A204.1 (cell line): Measurements from ENCODE around the gene MRPS24.
"Not testable (repeated sequence)": the region's sequence is repeated elsewhere in the genome, so short reads cannot be mapped to it uniquely, and the experiment has no call there.

ENCODE experiments used
- FAIRE-seq: peaks from 2 replicates; lab custom pipeline; 2012; peaks lifted over from hg19 to GRCh38; lab: Jason Lieb, UNC

The MRPS24 gene

GRCh38 chr7:43869006-43869866, at the start of gene MRPS24:
Gene MRPS24 (minus strand): TSS chr7:43869517. CDS start chr7:43869495, 22 bp downstream.
- no peak for FAIRE-seq

GRCh38 chr7:43915907-43916306, 46.6 kb upstream of the MRPS24 start:
- FAIRE-seq = no peak

GRCh38 chr7:43914795-43915194, 45.5 kb upstream of the MRPS24 start:
- FAIRE-seq = no peak

DNA sequence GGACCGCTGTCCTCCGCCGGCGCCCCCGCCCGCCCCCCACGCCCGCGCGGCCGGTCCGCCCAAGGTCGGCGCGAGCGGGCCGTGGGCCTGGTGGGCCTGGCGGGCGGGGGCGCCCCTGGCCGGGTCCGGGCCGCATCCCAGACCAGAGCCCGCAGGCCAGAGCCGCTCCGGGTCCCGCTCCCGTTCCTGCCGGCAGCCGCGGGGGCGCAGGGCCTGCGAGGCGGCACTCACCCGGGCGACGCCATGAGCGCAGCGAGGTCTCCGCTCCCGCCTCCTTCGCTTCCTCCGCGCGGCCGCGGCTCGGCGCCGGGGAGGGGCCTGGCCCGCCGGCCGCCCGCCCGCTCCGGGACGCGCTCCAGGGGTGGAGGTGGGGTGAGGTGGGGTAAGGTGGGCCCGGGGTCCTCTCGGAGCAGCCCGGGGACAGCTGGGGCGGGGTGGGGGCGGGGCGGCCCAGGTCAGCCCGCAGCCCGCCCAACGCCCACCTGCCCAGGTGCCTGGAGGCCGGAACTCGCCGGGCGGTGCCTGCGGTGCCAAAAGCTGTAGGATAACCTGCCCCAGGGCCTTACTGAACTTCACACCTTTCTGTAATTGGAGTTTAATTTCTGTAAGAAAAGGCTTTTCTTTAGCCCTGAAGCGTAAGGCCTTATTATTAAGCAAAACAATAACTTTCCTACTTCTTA, 37.2 kb upstream of the MRPS24 start, which contains the start of gene URGCP:
URGCP (minus strand) TSS at position 266 of the 680 bp plus-strand sequence; CDS start at position 245, 21 bp downstream.
- no peak for FAIRE-seq

DNA sequence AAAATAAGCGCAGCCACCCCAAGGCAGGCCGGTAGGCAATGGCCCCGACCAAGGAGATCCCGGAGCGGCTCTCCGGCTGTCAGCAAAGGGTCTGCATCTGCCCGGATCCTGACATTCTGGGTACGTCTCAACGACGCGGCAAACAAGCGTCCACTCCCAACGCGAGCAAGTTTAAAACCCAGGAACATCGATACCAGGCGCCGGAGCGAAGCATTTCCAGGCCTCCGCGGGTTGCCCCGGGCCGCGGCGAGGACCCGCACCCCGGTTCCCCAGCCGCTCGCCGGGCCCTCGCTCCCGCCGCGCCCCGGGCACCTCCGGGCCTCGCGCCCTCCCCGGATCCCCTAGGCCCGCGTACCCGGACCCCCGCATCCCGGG, 36.6 kb upstream of the MRPS24 start:
- no peak for FAIRE-seq

DNA sequence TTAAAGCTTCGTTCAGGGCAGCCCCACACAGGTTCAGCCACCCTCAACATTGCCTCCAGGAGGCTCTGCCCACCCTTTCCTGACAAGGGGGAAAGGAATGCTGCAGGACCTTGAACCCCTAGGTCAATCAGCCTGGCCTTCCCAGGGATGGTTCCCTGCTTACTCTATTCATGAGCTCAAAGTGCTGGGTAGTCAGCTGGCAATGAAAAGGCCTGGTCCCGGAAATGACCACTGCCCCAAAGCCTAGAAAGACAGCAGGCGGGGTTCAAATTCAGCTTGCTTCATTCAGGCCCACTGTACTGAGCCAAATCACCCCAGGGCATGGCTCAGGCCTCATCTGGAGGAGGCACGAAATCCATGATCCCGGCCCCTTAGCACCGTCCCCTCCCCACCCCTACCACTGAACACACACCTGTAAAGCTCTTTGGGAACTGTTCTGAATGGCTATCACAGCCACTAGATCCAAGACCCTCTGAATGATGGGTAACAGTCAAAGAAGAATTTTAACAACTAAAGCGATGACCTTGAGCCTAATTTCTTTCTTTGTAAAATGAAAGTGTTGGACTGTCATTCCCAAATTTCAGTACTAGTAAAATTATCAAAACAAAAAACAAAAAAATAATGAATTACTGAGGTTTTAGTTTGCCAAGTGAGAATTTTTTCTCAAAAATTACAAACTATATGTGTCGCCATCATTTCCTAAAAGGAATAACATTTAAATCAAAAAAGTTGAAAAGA, 36.1 kb upstream of the MRPS24 start:
- FAIRE-seq = no peak

- no peak for FAIRE-seq
Measured at GRCh38 chr7:43904533-43905208, 35.4 kb upstream of the MRPS24 start.

GRCh38 chr7:43902542-43903054, 33.3 kb upstream of the MRPS24 start:
- FAIRE-seq = no peak

DNA sequence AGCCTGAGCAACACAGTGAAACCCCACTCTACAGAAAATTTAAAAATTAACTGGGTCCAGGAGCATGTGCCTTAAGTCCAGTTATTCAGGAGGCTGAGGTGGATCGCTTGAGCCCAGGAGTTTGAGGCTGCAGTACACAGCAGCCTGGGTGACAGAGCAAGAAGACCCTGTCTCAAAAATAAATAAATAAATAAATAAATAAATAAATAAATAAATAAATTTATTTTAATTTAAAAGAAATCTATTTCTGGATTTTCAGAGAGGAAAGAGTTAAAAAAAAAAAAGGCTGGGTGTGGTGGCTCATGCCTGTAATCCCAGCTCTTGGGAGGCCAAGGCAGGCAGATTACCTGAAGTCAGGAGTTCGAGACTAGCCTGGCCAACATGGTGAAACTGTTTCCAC, 29.3 kb upstream of the MRPS24 start:
- FAIRE-seq = not testable (repeated sequence)

GRCh38 chr7:43895847-43896415, 26.6 kb upstream of the MRPS24 start:
- FAIRE-seq = no peak

DNA sequence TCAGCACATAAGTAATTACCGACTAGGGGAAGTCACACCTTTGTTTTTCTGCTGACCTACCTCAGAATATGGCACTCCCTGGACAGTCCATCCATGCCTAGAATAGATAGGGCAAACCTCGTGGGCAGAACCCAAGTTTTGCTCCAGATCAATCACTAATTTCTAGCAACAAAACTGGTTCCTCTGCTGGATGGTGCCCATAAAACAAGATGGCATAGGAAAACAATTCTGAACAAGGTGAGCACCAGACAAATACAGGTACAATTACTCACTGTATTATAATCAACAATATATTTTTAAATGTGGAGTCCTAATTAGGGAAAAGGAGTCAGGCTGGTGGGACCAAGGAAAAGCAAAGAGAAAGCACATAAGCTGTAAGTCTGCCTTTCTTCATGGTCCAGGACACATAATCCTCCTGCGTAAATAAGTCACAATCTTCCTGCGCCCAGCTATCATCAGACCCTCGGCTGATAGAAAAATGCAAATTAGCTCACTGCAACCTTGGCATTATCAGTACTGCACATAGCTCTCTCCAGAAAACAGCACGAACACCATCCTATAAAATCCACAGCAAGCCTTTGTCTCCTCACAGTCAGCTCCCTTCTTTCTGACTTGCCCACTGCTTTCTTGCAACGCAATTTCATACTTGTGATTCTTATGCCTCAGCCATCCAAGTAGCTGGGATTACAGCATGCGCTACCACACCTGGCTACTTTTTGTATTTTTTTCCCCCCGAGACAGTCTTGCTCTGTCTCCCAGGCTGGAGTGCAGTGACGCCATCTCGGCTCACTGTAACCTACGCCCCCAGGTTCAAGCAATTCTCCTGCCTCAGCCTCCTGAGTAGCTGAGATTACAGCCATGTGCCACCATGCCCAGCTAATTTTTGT, 22.0 kb upstream of the MRPS24 start:
- FAIRE-seq = no peak

DNA sequence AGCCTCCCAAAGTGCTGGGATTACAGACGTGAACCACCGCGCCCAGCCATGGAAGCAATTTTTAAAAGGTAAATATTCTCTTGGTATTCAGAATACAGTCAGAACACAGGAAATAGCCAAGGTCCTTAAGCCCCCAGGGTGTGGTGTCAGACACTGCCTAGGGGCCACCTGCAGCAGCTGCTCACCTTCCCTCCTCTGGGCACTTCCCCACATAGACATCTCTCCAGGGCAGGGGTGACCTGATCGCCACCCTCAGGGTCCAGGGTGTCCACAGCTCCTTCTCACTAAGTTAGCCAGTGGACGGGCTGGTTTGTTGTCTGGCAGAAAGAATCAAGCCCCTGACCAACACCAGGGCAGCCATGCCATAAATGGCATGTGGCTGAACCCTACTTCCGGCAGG, 21.2 kb upstream of the MRPS24 start:
- no peak for FAIRE-seq

DNA sequence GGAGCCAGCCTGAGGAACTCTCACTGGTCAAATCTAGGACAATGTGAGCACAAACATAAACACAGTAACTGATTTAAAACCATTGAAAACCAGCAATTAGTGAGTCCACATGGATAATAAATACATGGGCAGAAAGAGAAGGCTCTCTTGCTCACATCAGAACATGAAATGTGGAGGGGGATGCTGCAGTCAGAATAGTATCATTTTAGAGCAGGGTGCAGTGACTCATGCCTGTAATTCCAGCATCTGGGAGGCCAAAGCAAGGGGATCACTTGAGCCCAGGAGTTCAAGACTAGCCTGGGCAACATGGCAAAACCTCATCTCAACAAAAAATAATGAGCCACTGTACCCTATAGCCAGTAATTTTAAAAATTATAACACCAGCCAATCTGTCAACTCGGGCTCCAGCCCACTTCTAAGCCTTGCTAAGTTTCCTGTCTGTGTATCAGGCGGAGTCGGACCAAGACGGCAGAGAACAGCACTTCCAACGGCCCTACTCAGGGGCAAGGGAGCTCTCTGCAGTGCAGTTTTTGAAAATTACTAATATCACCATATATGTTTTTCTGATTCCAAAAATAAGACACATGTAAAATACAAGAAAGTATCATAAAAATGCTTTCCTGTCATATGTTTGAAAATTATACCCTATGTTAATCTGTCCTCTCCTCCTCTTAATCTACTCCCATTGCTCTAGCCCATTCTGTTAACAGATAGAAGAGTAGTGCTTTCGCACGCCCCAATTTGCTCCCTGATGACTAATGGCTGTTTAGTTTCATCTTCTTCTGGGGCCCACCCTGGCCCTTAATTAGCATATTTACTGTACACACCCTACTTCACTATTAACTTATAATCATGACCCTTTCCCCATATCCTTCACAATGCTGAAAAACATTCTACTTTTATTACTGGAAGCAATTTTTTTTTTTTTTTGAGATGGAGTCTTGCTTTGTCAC, 20.0 kb upstream of the MRPS24 start:
- no peak for FAIRE-seq

GRCh38 chr7:43884617-43885016, 15.3 kb upstream of the MRPS24 start:
- FAIRE-seq = no peak

GRCh38 chr7:43884209-43884608, 14.9 kb upstream of the MRPS24 start:
- FAIRE-seq = no peak

GRCh38 chr7:43880596-43880995, 11.3 kb upstream of the MRPS24 start:
- no peak for FAIRE-seq

DNA sequence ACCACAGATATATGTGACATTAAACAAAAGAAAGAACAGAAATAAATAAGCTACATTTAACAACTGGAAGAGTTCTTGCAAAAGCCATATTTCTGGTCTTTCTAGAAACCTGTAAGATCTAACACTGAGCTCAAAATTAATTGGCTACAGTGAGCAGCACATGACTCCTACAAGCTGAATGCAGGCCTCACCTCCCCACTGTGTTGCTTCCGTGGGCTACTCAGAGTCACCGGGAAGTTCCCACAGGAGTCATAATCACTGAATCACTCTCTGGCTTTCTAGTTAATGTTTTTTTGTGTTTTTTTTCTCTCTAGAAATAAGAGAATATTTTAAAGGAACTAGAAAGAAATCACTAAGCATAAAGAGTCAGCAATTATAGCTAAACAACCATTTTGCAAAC, 10.2 kb upstream of the MRPS24 start:
- FAIRE-seq = no peak

DNA sequence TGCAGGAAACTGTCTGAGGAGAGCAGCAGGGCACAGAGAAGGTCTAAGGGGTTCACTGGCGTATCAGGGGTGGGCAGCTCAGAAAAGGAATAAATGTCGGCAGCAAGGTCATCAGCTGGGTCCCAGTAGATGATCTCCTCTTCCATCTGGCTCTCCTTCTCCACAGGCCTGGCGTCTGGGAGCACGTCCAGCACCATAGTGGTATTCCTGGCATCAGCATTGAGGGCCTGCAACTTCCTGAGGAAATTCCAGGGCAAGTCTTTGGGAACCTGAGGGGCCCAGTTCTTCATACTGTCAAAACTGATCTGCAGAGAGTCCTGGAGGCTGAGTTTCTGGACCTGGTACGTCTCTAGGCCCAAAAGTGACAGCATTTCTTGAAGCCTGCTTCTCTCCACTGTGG, 9.6 kb upstream of the MRPS24 start:
- no peak for FAIRE-seq
